Measurements from ENCODE around the gene CHRM4.
A peak's percentile ranks its signal among the peaks of the same experiment; 100 is the strongest.
"Not testable (repeated sequence)": the region's sequence is repeated elsewhere in the genome, so short reads cannot be mapped to it uniquely, and the experiment has no call there.

CHRM4 gene

DNA sequence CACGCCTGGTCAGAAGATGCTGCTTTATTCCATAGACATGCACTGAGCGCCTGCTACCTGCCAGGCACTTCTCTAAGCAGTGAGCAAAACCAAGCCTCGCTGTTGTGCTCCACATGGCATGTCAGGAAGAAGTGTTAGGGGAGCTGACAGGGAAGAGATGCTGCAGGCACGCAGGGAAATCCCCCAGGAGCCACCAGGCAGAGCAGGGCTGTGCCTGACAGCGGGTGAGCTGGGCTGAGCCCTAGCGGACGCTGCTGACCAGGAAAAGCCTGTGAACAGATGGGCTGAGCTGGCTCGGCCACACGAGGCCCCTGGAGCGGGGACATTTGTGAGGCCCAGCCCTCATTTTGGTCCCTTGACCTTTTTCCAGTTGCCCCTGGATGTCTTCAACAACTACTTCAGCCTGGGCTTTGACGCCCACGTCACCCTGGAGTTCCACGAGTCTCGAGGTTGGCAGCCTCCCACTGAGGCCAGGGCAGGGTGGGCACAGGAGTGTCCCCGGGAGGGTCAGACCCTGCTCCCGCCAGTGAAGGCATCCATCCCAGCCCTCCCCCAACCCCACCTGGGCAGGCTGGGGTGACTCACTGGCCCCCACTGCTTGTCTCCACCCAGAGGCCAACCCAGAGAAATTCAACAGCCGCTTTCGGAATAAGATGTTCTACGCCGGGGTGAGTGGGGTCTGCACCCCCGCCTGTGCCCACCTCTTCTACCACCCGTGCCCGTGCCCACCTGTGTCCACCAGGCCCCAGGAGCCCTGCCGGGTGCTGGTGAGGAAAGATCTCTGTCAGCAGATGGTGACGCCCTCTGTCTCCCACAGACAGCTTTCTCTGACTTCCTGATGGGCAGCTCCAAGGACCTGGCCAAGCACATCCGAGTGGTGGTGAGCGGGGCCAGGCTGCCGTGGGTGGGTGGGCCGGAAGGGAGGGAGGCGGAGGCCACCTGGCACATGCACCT, 17.5 kb downstream of the CHRM4 start:
- H3K4me3 Mint-ChIP-seq, result no peak overlapping the region
- ATAC-seq (ENCODE audit: low read depth) (no peak), DNase-seq (ENCODE audit: low spot score in 2 of 2) (no peak)
- no peaks in the 10 kb centered on the region for H3K4me1 Mint-ChIP-seq
- H3K36me3 Mint-ChIP-seq, result peaks cover 20% of the 10 kb centered on the region
- H3K27ac Mint-ChIP-seq, result no peak overlapping the region
- no peaks in the 10 kb centered on the region for H3K9me3 Mint-ChIP-seq
- no peaks in the 10 kb centered on the region for H3K27me3 Mint-ChIP-seq

DNA sequence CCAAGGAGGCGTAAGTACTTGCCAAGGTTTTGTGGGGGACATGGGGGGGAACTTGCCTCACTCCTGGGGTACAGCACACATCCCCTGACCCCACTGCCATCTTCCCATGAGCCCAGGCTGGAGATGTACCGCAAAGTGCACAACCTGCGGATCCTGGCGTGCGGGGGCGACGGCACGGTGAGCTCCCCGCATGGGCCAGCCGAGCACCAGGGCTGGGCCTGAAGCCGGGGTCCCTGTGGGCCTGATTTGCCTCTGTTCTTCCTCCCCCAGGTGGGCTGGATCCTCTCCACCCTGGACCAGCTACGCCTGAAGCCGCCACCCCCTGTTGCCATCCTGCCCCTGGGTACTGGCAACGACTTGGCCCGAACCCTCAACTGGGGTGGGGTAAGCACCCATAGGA, 19.1 kb downstream of the CHRM4 start:
- not testable (repeated sequence) for H3K4me3 Mint-ChIP-seq; H3K27me3 Mint-ChIP-seq; ATAC-seq (ENCODE audit: low read depth); H3K4me1 Mint-ChIP-seq; DNase-seq (ENCODE audit: low spot score in 2 of 2); H3K9me3 Mint-ChIP-seq; H3K27ac Mint-ChIP-seq
- peaks cover 16% of the 10 kb centered on the region for H3K36me3 Mint-ChIP-seq

DNA sequence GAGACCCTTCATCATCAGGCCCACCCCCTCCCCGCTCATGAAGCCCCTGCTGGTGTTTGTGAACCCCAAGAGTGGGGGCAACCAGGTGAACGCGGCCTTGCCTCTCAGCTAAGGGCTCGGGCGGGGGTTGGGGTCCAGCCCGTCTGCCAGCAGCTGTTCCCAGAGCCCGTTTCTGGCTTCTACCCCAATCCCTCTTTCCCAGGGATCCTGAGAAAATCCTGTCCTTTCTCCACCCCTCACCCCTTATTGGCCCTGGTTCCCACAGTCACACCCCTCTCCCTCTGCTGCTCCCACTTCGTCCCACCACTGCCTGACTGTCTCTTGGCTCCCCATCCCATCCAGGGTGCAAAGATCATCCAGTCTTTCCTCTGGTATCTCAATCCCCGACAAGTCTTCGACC, 19.5 kb downstream of the CHRM4 start:
- H3K4me1 Mint-ChIP-seq, result peaks cover 2% of the 10 kb centered on the region
- no peak overlapping the region for H3K4me3 Mint-ChIP-seq
- H3K9me3 Mint-ChIP-seq, result no peaks in the 10 kb centered on the region
- H3K36me3 Mint-ChIP-seq, result peaks cover 12% of the 10 kb centered on the region
- no peaks in the 10 kb centered on the region for H3K27me3 Mint-ChIP-seq
- no peak for DNase-seq (ENCODE audit: low spot score in 2 of 2)
- no peak for ATAC-seq (ENCODE audit: low read depth)
- H3K27ac Mint-ChIP-seq, result no peak overlapping the region

DNA sequence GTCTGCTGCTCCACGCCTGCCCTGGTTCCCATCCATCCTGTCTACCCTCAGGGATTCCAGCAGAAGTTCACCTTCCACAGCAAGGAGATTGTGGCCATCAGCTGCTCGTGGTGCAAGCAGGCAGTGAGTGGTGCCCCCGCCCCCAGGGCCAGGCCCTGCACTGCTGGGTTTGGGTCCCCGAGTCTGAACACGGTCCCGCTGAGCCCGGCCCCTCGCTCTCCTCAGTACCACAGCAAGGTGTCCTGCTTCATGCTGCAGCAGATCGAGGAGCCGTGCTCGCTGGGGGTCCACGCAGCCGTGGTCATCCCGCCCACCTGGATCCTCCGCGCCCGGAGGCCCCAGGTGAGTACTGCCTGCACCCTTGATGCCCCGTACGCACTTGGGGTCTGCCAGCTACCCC, 20.3 kb downstream of the CHRM4 start:
- not testable (repeated sequence) for DNase-seq (ENCODE audit: low spot score in 2 of 2); H3K9me3 Mint-ChIP-seq; H3K4me3 Mint-ChIP-seq; H3K4me1 Mint-ChIP-seq; ATAC-seq (ENCODE audit: low read depth); H3K27ac Mint-ChIP-seq; H3K27me3 Mint-ChIP-seq; H3K36me3 Mint-ChIP-seq

- ATAC-seq (ENCODE audit: low read depth) (no peak), DNase-seq (ENCODE audit: low spot score in 2 of 2) (no peak)
- peaks cover 7% of the 10 kb centered on the region for H3K36me3 Mint-ChIP-seq
- no peak overlapping the region for H3K4me3 Mint-ChIP-seq
- peaks cover 2% of the 10 kb centered on the region for H3K4me1 Mint-ChIP-seq
- H3K9me3 Mint-ChIP-seq, result no peaks in the 10 kb centered on the region
- no peaks in the 10 kb centered on the region for H3K27me3 Mint-ChIP-seq
- no peak overlapping the region for H3K27ac Mint-ChIP-seq
Observed at GRCh38 chr11:46370253-46370652, 21.3 kb downstream of the CHRM4 start.

DNA sequence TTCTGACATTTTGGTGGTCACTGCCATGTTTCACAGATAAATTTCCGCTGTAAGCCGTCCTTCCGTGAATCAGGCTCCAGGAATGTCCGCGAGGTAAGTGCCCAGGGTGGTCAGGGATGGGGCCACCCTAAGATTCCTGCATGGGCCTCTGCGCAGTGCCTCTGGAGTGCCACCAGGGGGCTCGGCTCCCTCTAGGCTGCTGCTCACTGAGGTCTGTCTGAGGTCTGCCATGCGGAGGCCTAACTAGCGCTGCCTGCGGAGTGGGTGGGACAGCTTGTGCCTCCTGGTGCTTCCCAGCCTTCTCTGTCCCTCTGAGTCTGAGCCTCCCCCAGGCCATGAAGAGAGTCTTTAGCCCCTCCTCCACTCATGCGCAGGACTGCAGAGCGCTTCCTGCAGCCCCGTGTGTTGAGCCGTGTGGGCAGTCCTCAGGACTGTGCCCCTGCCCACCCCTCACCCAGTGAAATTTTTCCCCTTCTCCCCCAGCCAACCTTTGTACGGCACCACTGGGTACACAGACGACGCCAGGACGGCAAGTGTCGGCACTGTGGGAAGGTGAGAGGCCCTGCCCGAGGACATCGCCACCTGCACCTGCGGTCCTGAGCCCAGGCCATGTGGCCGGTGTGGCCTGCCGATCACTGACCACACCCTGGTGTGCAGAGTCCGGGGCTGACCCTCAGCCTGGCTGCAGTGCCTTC, 22.0 kb downstream of the CHRM4 start:
- DNase-seq (ENCODE audit: low spot score in 2 of 2), result no peak
- Mint-ChIP-seq H3K9me3 (no peaks in the 10 kb centered on the region), H3K36me3 (peaks cover 3% of the 10 kb centered on the region), H3K4me3 (no peak overlapping the region), H3K27me3 (no peaks in the 10 kb centered on the region), H3K27ac (no peak overlapping the region), H3K4me1 (peaks cover 2% of the 10 kb centered on the region)
- peak; percentile 76 for ATAC-seq (ENCODE audit: low read depth)

DNA sequence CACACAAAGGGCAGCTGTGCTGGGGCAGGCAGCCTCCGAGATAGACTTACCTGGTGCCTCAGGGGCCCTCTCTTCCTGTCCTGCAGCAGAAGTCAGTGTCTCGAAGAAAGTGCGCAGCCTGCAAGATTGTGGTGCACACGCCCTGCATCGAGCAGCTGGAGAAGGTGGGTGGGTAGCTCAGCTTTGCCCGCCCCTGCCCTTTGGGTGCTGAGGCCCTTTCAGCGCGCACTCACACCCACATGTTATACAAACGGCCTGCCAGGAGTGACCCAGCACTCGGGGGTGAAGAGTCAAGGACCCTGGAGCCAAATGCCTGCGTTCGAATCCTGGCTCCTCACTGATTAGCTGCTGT, 23.7 kb downstream of the CHRM4 start:
- ATAC-seq (ENCODE audit: low read depth) (no peak), DNase-seq (ENCODE audit: low spot score in 2 of 2) (no peak)
- Mint-ChIP-seq H3K4me3 (no peak overlapping the region), H3K4me1 (peaks cover 6% of the 10 kb centered on the region), H3K27ac (no peak overlapping the region), H3K36me3 (peaks cover 3% of the 10 kb centered on the region), H3K9me3 (no peaks in the 10 kb centered on the region), H3K27me3 (no peaks in the 10 kb centered on the region)

GRCh38 chr11:46367244-46367915, 24.2 kb downstream of the CHRM4 start:
- peak; percentile 83 for ATAC-seq (ENCODE audit: low read depth)
- peak; percentile 66 to 70 for DNase-seq (ENCODE audit: low spot score in 2 of 2)
- Mint-ChIP-seq H3K36me3 (peaks cover 2% of the 10 kb centered on the region), H3K27me3 (no peaks in the 10 kb centered on the region), H3K9me3 (no peaks in the 10 kb centered on the region), H3K4me3 (no peak overlapping the region), H3K4me1 (peaks cover 9% of the 10 kb centered on the region), H3K27ac (no peak overlapping the region)

- Mint-ChIP-seq H3K27me3 (no peaks in the 10 kb centered on the region), H3K27ac (no peak overlapping the region), H3K9me3 (no peaks in the 10 kb centered on the region), H3K4me1 (peaks cover 10% of the 10 kb centered on the region), H3K36me3 (peaks cover 2% of the 10 kb centered on the region), H3K4me3 (no peak overlapping the region)
- DNase-seq (ENCODE audit: low spot score in 2 of 2) (no peak), ATAC-seq (ENCODE audit: low read depth) (no peak)
Observed at GRCh38 chr11:46366661-46367161, 24.9 kb downstream of the CHRM4 start.

- Mint-ChIP-seq H3K9me3 (no peaks in the 10 kb centered on the region), H3K4me3 (no peak overlapping the region), H3K36me3 (no peaks in the 10 kb centered on the region), H3K27ac (no peak overlapping the region), H3K27me3 (no peaks in the 10 kb centered on the region), H3K4me1 (peaks cover 11% of the 10 kb centered on the region)
- DNase-seq (ENCODE audit: low spot score in 2 of 2), result no peak
- no peak for ATAC-seq (ENCODE audit: low read depth)
Observed at GRCh38 chr11:46366260-46366659, 25.3 kb downstream of the CHRM4 start.

DNA sequence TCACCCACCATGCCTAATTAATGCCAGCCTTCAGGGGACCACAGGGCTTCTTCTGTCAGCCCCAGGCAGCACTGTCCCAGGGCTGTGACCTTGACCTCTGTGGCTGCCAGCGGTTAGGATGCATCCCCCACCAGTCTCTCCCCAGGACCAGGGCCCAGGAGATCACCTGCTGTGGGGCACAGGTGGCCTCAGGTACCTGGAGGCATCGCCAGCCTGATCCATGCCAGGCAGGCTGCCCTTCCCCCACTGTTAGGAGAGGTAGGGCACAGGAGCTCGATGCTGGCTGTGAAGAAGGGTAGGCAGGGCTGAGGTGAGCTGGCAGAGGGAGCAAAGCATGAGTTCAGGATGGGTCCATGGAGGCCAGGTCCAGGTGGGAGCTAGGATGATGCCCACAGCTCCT, 26.8 kb downstream of the CHRM4 start:
- no peaks in the 10 kb centered on the region for H3K36me3 Mint-ChIP-seq
- H3K4me3 Mint-ChIP-seq, result no peak overlapping the region
- DNase-seq (ENCODE audit: low spot score in 2 of 2), result no peak
- no peaks in the 10 kb centered on the region for H3K9me3 Mint-ChIP-seq
- H3K27me3 Mint-ChIP-seq, result no peaks in the 10 kb centered on the region
- H3K4me1 Mint-ChIP-seq, result peaks cover 17% of the 10 kb centered on the region
- no peak for ATAC-seq (ENCODE audit: low read depth)
- H3K27ac Mint-ChIP-seq, result no peak overlapping the region

DNA sequence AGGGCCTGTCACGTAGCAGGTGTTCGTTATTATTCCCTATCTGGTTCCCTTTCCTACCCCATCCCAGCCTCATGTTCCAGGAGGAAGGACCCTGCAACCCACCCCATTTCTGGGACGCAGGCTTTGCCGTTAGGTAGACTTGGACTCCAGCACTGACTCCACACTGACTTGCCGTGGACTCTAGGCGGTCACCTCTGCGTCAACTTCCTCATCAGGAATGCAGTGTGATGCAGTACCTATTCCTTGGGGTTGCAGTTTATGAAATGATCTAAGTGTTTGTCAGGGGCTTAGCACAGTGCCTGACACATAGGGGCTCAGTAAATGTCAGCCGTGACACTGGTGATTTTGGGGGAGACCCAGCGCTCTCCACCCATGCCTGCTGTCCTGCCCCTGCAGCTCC, 27.5 kb downstream of the CHRM4 start:
- Mint-ChIP-seq H3K4me1 (peaks cover 17% of the 10 kb centered on the region), H3K36me3 (no peaks in the 10 kb centered on the region)

GRCh38 chr11:46363455-46364005, 28.0 kb downstream of the CHRM4 start:
- Mint-ChIP-seq H3K4me3 (no peak overlapping the region), H3K27ac (no peak overlapping the region), H3K9me3 (no peaks in the 10 kb centered on the region), H3K36me3 (no peaks in the 10 kb centered on the region), H3K27me3 (no peaks in the 10 kb centered on the region), H3K4me1 (peaks cover 17% of the 10 kb centered on the region)
- ATAC-seq (ENCODE audit: low read depth) (no peak), DNase-seq (ENCODE audit: low spot score in 2 of 2) (no peak)

More for the DNA sequence above, 27.5 kb downstream of the CHRM4 start:
- no peak for ATAC-seq (ENCODE audit: low read depth)
- H3K4me3 Mint-ChIP-seq, result no peak overlapping the region
- no peak overlapping the region for H3K27ac Mint-ChIP-seq
- no peaks in the 10 kb centered on the region for H3K9me3 Mint-ChIP-seq
- DNase-seq (ENCODE audit: low spot score in 2 of 2), result no peak
- no peaks in the 10 kb centered on the region for H3K27me3 Mint-ChIP-seq

GRCh38 chr11:46363031-46363407, 28.6 kb downstream of the CHRM4 start:
- Mint-ChIP-seq H3K27ac (no peak overlapping the region), H3K27me3 (no peaks in the 10 kb centered on the region), H3K4me1 (peaks cover 17% of the 10 kb centered on the region), H3K4me3 (no peak overlapping the region), H3K36me3 (no peaks in the 10 kb centered on the region), H3K9me3 (no peaks in the 10 kb centered on the region)
- ATAC-seq (ENCODE audit: low read depth), result no peak
- DNase-seq (ENCODE audit: low spot score in 2 of 2), result no peak

All from memory B cell (primary cell).